ENCODE measurements around the gene PLEKHA1. TPM values are rescaled to one million over a fixed set of nuclear protein-coding genes. Genes with fewer than 3 reads are reported as not detected.

The PLEKHA1 gene
- total RNA-seq, 1 donor from 2014 or later: 64.5 TPM

- H3K9me3 Mint-ChIP-seq (ENCODE audit: low read depth): no peaks in the 10 kb centered on the region
- peak overlapping the region; percentile 96 for H3K27ac Mint-ChIP-seq (ENCODE audit: unreplicated experiment)
- H3K36me3 Mint-ChIP-seq (ENCODE audit: low read depth): peaks cover 12% of the 10 kb centered on the region
- H3K4me1 Mint-ChIP-seq (ENCODE audit: low read depth): peaks cover 96% of the 10 kb centered on the region
- TF ChIP-seq CTCF (IDR thresholded peaks at IDR 0.05): peak; percentile 44
- H3K4me3 Mint-ChIP-seq (ENCODE audit: unreplicated experiment): peak overlapping the region; percentile 40
- no peaks in the 10 kb centered on the region for H3K27me3 Mint-ChIP-seq (ENCODE audit: low read depth)
- no peak for DNase-seq (ENCODE audit: low spot score)
These were observed 94.6 kb downstream of the PLEKHA1 start for GRCh38 chr10:122468926-122469781.

DNA sequence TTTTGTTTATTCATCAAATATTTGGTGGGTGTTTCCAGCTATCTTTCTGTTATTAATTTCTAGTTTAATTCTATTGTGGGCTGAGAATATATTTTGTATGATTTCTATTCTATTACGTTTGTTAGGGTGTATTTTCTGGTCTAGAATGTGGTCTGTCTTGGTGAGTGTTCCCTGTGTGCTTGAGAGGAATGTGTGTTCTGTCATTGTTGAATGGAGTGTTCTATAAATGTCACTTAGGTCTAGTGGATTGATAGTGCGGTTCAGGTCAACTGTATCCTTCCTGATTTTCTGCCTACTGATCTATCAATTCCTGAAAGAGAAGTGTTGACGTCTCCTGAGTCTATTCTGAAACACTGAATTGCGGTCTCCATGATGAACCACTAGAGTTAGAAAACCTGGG, 95.3 kb downstream of the PLEKHA1 start:
- peak overlapping the region; percentile 4 for H3K4me3 Mint-ChIP-seq (ENCODE audit: unreplicated experiment)
- H3K27me3 Mint-ChIP-seq (ENCODE audit: low read depth): no peaks in the 10 kb centered on the region
- H3K36me3 Mint-ChIP-seq (ENCODE audit: low read depth): peaks cover 8% of the 10 kb centered on the region
- no peak for DNase-seq (ENCODE audit: low spot score)
- peak overlapping the region; percentile 96 for H3K27ac Mint-ChIP-seq (ENCODE audit: unreplicated experiment)
- no peak for TF ChIP-seq CTCF (IDR thresholded peaks at IDR 0.05)
- peaks cover 96% of the 10 kb centered on the region for H3K4me1 Mint-ChIP-seq (ENCODE audit: low read depth)
- H3K9me3 Mint-ChIP-seq (ENCODE audit: low read depth): no peaks in the 10 kb centered on the region

DNA sequence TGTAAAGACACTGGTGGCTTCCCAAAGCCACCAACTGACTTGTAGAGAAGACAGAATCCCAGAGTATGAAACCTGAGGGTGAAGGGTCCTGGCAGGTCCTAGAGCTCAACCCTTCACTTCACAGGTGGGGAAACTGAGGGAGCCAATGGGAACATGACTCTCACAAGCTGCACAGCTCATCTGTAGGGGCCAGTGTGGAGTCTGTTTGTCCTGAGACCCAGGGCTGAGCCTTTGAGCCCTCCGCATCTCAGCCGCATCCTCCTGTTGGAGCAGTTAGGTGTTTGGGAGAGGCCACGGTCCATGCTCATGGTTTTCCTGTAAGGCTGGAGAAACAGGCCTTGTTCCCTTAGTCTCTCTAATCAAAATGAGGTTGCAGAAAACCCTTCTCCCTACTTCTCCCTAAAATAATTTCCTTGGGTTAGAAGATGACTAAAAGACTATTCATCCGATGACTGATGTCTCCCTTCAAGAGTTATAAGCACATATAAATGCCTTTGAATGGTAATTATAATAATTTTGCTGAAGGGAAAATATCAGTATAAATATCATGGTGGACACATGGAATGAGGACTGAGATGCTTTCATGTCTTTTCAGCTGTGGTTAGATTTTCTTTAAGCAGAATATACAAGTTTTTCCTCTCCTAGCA, 97.1 kb downstream of the PLEKHA1 start:
- Mint-ChIP-seq H3K4me3 (ENCODE audit: unreplicated experiment) (no peak overlapping the region), H3K36me3 (ENCODE audit: low read depth) (peaks cover 6% of the 10 kb centered on the region), H3K27ac (ENCODE audit: unreplicated experiment) (peak overlapping the region; percentile 59), H3K9me3 (ENCODE audit: low read depth) (no peaks in the 10 kb centered on the region), H3K4me1 (ENCODE audit: low read depth) (peaks cover 96% of the 10 kb centered on the region), H3K27me3 (ENCODE audit: low read depth) (no peaks in the 10 kb centered on the region)
- TF ChIP-seq CTCF (IDR thresholded peaks at IDR 0.05): no peak
- DNase-seq (ENCODE audit: low spot score): no peak

DNA sequence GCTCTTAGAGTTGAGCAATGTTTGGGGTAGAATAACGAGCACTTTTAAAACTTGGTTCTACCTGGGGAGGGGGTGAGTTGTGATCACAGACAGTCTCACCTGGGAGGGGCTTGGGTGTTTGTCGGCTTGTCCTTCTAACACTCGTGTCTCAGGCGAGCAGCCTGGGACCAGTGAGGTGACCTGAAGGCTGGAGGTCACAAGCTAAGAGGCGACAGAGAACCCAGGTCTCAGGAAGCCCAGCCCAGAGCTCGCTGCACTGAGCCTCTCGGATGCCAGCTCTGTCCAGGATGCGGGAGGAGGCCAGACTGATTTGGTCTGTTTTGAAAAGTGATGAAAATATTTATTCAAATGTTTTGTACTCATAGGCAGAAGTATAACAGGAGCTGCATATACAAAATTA, 98.6 kb downstream of the PLEKHA1 start:
- Mint-ChIP-seq H3K27ac (ENCODE audit: unreplicated experiment) (peak overlapping the region; percentile 99), H3K4me1 (ENCODE audit: low read depth) (peaks cover 96% of the 10 kb centered on the region), H3K27me3 (ENCODE audit: low read depth) (no peaks in the 10 kb centered on the region), H3K9me3 (ENCODE audit: low read depth) (no peaks in the 10 kb centered on the region), H3K4me3 (ENCODE audit: unreplicated experiment) (no peak overlapping the region), H3K36me3 (ENCODE audit: low read depth) (peaks cover 3% of the 10 kb centered on the region)
- no peak for DNase-seq (ENCODE audit: low spot score)
- no peak for TF ChIP-seq CTCF (IDR thresholded peaks at IDR 0.05)

DNA sequence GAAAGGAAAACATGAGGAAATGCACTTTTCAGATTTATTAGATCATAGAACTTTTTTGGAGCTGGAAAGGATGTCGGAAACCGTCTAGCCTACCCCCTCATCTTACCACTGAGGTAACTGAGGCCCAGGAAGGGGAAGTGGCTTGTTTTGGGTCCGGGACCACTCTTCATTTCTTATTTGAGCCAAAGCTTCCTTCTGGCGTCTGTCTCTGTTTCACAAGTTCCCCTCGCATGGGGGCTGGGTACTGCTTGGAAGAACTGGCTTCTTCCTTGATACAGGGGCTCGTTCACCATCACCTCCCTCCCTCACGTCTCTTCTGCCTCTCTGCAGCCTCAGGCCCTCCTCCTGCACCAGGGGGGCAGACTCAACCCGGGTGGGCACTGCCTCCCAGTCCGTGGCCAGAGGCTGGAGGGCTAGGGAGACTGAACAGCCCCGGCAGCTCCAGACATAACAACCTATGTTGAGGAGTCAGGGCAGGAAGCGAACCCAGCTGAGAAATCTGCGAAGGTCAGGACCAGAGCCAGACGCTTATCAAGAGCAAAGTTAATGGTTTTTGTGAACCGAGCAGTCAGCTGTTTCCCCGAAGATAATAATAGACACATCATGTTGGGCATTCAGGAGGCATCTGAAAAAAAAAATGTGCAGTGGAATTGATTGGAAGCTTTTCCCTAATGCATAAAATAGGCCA, 99.8 kb downstream of the PLEKHA1 start:
- Mint-ChIP-seq H3K4me3 (ENCODE audit: unreplicated experiment) (peak overlapping the region; percentile 57), H3K27me3 (ENCODE audit: low read depth) (no peaks in the 10 kb centered on the region), H3K27ac (ENCODE audit: unreplicated experiment) (peak overlapping the region; percentile 99), H3K9me3 (ENCODE audit: low read depth) (no peaks in the 10 kb centered on the region), H3K36me3 (ENCODE audit: low read depth) (peaks cover 4% of the 10 kb centered on the region), H3K4me1 (ENCODE audit: low read depth) (peaks cover 92% of the 10 kb centered on the region)
- no peak for DNase-seq (ENCODE audit: low spot score)
- TF ChIP-seq CTCF (IDR thresholded peaks at IDR 0.05): no peak
